HG02884 (cell line): Measurements from ENCODE around the gene DLL4.

Experiments
- ATAC-seq: cut with Tn5 transposase; IDR thresholded peaks from one replicate; pipeline ENCODE4 v1.9.1; 2021; ENCODE audit warnings: mild to moderate bottlenecking, moderate library complexity; ENCODE audit not compliant: unreplicated experiment

The DLL4 gene

GRCh38 chr15:40926659-40927494, 2.3 kb upstream of the DLL4 start:
- no peak for ATAC-seq

- no peak for ATAC-seq
These were observed 1.7 kb upstream of the DLL4 start for GRCh38 chr15:40927495-40927872.

GRCh38 chr15:40927873-40928806, 1.0 kb upstream of the DLL4 start:
- ATAC-seq, result no peak

GRCh38 chr15:40929660-40930429, 705 bp downstream of the DLL4 start:
- ATAC-seq, result no peak

GRCh38 chr15:40930430-40931299, 1.5 kb downstream of the DLL4 start:
- ATAC-seq, result no peak

- no peak for ATAC-seq
These were observed 2.4 kb downstream of the DLL4 start for GRCh38 chr15:40931300-40932142.

- ATAC-seq, result no peak
These were observed 3.0 kb downstream of the DLL4 start for GRCh38 chr15:40932156-40932555.

- no peak for ATAC-seq
These were observed 3.7 kb downstream of the DLL4 start for GRCh38 chr15:40932649-40933516.

- ATAC-seq, result no peak
These were observed 4.4 kb downstream of the DLL4 start for GRCh38 chr15:40933517-40933902.

- no peak for ATAC-seq
These were observed 5.3 kb downstream of the DLL4 start for GRCh38 chr15:40934457-40934856.

- ATAC-seq, result no peak
These were observed 7.1 kb downstream of the DLL4 start for GRCh38 chr15:40936234-40936708.

- no peak for ATAC-seq
These were observed 7.8 kb downstream of the DLL4 start for GRCh38 chr15:40936709-40937666.

- ATAC-seq, result no peak
These were observed 8.8 kb downstream of the DLL4 start for GRCh38 chr15:40937762-40938535.

GRCh38 chr15:40938536-40938870, 9.4 kb downstream of the DLL4 start:
- ATAC-seq, result no peak

GRCh38 chr15:40940296-40940801, 11.2 kb downstream of the DLL4 start:
- ATAC-seq, result no peak

- ATAC-seq, result no peak
These were observed 12.0 kb downstream of the DLL4 start for GRCh38 chr15:40941068-40941527.
